Hematopoietic multipotent progenitor cell treated with erythropoietin and hydrocortisone succinate and interleukin-3 and kit ligand, for 8 days (in vitro differentiated cells): ENCODE data around the gene MGAT4D.
"Not testable (repeated sequence)": the region's sequence is repeated elsewhere in the genome, so short reads cannot be mapped to it uniquely, and the experiment has no call there.

Experiments
- DNase-seq: peaks from one replicate; pipeline ENCODE4 v3.0.0-alpha.2; 2015

Gene MGAT4D

DNA sequence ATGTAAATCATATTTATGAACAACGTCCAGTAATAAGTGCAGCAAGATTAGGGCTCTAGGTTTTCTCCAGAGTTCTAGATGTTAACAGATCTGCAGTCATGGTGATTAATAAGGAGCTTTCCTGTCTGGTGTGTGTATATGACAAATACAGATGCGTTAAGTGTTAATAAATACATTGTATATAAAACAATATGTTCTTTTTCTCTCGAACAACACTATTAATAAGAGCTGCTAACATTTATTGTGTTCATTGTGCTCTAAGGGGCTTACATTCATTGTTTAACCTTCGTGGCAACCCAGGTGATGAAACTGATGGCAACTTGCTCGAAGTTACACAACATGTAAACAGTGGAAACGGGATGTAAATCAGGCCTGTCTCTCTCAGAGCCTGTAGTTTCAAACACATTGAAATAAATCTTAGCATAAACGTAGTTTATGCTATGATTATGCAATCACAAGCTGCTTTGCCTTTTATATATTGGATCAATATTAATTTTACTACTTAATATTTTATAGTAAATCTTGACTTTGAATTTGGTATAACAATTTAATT lies 70.1 kb downstream of the MGAT4D start:
- DNase-seq, result no peak

DNA sequence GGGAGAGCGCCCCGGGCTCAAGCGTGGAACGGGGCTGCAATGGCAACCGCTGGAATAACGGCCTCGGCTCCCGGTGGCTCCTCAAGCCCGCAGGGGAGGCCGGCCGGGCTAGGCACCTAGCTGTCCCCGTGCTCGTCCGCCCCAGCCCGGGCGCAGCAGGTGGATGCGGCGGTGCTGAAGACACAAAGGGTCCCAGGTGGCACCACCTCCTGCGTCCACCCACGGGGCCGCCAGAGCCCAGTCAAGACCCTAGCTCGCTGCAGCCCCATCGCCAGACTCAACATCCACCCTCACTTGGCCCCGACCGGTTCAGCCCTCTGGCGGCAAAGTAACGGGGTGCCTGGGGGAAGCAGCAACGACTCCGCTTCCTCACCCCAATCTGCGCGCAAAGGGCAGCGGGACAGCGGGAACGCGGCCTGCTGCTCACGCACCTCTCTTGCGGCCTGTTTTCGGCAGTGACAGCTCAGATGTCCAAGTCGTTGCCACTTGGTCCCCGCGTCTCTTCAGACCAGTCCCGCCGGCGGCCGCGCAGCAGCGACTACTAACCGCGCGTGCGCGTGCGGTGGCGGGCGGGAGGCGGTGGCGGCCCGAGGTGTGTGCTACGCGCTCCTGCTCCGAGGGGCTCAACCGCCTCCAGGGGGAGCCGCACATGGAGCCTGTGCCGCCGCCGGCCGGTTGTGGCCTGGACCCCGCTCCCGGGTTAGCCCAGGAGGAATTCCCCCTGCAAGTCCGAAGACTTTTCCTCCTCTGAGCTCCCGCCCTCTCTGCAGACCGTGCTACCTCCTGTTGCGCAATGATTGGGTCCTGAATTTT lies 70.8 kb downstream of the MGAT4D start, which contains the start of gene CLGN:
TSS of gene CLGN (minus strand) at position 543 of the 813 bp plus-strand sequence. CDS start 14,570 bp downstream, outside the sequence.
- peak; percentile 78 for DNase-seq

DNA sequence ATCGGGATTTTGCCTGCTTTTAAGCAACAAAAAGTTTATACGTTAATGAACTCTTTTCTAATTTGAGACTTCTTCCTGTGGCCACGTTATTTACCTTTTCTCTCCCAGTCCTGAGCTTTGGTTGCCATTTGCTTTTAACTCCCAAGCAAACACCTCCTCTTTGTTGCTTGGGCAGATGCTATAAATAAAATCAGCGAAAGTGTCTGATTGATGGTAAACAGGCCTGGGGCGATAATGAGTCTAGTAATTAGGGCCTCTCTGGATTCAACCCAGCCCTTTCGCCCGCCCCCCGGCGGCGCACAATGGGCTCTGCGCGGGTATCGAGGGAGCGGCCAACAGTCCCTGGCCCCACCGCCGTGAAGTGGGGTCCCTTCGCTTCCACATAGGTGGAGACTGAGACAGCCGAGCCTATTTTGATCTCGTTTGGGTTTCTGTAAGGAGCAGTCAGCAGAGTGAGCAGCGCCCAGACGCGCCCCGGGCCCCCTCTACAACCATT lies 71.4 kb downstream of the MGAT4D start:
- peak; percentile 53 for DNase-seq

DNA sequence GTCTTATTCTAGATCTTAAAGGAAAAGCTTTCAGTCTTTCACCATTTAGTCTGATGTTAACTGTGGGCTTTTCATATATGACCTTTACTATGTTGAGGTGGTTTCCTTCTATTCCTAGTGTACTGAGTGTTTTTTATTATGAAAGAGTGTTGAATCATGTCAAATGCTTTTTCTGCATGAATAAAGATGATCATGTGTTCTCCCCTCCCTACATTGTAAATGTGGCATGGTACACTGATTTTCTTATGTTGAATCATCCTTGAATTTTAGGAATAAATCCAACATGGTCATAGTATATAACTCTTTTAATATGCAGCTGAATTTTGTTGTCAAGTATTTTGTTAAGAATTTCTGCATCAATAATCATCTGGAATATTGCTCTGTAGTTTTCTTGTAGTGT lies 75.0 kb downstream of the MGAT4D start:
- DNase-seq, result no peak

DNA sequence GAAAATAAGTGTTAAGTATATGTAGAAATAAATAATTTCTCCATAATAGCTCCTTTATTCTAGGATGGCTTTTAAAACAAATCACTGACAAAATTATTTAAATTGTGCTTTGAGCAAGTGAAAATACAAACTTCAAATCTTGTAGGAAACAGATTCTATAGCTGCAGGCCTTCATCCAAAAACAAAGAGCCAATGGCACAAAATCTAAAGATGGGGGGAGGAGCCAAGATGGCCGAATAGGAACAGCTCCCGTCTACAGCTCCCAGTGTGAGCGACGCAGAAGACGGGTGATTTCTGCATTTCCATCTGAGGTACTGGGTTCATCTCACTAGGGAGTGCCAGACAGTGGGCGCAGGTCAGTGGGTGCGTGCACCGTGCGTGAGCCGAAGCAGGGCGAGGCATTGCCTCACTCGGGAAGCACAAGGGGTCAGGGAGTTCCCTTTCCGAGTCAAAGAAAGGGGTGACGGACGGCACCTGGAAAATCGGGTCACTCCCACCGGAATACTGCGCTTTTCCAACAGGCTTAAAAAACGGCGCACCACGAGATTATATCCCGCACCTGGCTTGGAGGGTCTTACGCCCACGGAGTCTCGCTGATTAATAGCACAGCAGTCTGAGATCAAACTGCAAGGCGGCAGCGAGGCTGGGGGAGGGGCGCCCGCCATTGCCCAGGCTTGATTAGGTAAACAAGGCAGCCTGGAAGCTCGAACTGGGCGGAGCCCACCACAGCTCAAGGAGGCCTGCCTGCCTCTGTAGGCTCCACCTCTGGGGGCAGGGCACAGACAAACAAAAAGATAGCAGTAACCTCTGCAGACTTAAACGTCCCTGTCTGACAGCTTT lies 84.7 kb downstream of the MGAT4D start:
- not testable (repeated sequence) for DNase-seq

DNA sequence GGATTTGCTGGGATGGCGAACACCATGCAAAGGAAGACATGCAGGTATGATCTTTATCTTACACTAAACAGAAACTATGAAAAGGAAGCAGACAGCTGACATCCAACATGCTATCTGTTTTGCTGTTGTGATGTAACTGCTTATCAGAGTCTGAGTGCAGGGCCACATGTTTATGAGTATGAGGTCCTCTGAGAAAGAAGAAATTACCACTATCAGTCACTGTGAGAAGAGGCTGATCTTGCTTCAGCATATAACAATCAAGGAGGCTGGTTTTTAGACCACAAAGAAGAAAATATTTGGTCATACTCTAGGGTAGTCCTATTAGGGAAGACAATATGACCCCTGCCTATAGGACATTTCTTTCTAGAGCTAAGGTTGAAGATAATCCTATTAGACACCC lies 89.1 kb downstream of the MGAT4D start:
- peak; percentile 16 for DNase-seq

DNA sequence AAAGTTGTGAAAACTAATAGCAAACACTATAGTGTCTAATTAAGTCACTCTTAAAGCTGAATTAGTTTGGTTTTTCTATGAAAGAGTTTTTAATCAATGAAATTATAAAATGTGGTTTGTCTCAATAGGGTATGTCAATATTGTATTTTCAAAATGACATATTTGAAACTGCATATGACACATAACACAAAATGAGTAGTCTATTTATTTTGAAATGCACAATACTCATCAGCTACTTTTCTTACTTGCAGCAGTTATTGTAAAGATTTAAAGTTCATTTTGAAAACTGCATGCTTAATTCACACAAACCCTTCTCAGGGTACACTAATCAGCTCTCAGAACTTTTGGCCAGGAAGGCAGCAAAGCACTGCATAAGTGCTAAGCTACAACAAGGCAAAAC lies 91.8 kb downstream of the MGAT4D start:
- no peak for DNase-seq

DNA sequence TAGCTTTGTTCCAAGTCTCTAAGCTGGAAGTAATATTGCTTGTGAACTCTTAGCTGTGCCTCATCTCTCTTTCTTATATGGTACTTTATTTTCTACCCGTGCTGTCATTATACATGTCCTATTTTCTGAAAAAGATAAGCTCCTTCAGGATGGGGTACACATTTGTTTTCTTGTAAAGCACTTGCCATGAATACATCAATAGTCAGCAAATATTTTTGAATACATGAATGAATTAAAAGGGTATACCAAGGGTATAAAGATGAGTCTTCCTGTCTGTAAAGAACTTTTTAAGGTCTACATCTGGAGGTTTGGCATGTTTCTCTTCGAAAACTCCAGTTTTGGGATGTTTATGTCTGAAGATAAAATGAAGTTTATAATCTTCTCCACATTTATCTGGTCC lies 98.0 kb downstream of the MGAT4D start:
- DNase-seq, result no peak

DNA sequence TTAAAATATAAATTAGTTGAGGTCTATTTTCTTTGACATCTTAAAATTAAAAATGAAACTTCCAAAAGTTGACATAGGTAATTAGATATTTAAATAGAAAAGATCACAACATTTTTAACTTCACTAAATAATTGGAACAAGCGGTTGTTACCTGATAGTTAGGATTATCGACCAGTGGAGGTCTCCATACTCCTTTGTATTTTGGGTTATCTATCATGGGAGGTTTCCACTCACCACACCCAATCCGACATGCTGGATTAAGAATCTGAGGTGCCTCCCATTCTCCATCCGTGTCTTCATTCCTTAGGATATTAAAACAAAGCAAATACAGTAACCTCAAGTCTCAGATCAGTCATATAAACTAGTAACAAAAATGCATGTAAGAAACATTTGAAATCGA lies 102.4 kb downstream of the MGAT4D start:
- DNase-seq, result no peak
